NCI-H2171 (cell line): Measurements from ENCODE around the gene TOPORS.
"Not testable (repeated sequence)": the region's sequence is repeated elsewhere in the genome, so short reads cannot be mapped to it uniquely, and the experiment has no call there.

Experiments used
- DNase-seq: peaks from one replicate; lab custom pipeline; 2025; lab: John Stamatoyannopoulos, UW

TOPORS gene

DNA sequence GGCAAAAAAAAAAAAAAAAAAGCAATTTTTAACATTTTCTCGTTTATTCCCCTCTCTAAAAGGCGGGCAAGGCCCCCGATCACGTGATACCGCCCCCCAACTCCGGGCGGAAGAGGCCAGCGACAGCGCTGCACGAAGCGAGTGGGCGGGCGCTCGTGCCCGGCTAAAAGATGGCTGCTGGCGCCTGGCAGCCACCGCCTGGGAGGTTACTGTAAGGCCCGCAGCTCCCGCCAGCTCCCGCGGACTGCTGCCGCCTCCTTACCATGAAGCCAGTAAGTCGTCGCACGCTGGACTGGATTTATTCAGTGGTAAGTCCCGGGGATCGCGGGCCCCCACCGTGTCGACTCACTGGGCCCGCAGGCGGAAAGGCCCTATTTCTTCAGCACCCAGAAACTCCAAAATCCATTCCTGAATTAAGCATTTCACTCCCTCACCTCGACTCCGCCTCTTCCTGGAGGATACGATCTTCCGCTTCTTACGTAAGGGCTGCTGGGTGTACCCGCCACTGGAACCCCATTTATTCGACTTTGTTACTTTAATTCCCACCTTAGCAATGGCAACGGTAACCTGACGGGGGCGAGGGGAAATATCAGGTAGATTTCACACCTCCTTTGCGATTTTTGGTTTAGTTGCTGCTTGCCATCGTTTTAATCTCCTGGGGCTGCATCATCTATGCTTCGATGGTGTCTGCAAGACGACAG is at the start of gene TOPORS, which contains the start of gene SMIM27:
Gene TOPORS (minus strand): TSS at position 415 of the 701 bp plus-strand sequence. CDS start 150 bp downstream, at position 265.
Gene SMIM27 (plus strand): TSS at position 156 of the 701 bp plus-strand sequence. CDS start 108 bp downstream, at position 264.
- peak; percentile 73 for DNase-seq

DNA sequence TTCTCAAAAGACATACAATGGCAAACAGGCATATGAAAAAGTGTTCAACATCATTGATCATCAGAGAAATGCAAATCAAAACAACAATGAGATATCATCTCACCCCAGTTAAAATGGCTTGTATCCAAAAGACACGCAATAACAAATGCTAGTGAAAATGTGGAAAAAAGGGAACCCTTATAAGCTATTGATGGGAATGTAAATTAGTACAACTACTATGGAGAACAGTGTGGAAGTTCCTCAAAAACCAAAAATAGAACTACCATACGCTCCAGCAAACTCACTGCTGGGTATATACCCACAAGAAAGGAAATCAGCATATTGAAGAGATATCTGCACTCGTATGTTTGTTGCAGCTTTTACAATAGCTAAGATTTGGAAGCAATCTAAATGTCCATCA is 46.6 kb upstream of the TOPORS start:
- not testable (repeated sequence) for DNase-seq

DNA sequence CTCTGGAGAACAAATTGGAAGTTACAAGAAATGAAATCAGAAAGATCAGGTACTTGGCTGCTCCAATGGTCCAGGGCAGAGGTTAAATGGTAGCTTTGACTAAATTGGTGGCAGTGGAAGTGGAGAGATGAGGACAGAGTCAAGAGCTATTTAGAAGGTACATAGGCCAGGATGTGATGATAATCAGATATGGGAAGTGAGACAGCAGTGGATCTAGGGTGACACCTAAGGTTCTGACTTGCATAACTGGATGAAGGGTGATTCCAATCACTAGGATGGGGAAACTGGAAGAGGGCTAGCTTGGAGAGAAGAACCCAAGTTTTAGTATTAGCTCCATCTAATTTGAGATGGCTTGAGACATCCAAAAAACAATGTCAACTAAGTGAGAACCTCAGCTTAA is 44.5 kb upstream of the TOPORS start:
- DNase-seq: no peak

DNA sequence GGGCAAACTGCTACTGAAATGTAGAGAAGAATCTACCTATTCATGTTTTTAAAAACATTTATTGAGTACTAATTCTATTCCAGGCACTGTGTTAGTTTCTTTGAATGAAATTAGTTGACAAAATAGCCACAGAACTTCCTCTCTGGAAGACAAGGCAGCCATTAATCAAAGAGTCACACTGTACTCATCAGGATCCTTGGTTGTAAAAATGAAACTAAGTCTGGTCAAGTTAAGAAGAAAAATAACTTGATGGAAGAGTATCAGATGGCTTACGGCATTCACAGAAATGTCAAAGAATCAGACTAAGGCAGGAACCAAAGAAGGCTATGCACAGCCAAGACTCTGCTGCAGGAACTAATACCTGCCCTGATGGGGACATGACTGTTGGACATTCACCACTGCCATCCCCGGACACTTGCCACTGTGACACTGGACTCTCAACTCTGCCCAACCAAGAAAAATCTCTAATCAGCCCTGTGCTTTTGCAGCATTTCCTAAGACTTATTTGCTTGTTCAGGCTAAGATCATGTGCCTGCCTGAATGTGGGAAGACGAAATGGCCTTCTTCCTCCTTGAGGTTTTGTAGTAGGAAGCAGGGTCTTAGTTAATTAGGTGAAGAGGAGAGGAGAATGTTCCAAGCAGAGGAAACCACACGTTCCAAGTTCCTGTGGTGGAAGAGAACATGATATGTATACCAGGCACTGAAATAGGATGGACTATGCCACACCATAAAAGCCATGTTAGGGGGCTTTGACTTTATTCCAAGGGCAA is 43.9 kb upstream of the TOPORS start:
- DNase-seq: no peak

DNA sequence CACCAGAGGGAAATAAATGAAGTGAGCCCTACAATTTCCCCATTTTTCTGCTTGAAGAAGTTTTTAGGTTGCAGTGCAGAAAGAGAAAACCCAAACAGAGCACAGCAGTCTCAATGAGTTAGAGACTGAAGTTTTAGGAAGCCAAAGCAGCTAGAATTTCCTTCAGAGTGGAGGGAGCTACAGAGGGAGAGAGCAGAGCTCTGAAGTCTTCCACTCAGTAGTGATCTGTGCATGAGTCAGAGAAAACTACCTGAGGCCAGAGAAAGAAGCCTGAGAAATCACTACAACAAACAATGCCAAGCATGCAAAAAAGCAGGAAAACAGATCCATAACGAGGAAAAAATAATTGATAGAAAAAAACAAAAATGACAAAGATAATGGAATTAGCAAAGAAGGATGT is 38.5 kb upstream of the TOPORS start:
- DNase-seq: no peak

DNA sequence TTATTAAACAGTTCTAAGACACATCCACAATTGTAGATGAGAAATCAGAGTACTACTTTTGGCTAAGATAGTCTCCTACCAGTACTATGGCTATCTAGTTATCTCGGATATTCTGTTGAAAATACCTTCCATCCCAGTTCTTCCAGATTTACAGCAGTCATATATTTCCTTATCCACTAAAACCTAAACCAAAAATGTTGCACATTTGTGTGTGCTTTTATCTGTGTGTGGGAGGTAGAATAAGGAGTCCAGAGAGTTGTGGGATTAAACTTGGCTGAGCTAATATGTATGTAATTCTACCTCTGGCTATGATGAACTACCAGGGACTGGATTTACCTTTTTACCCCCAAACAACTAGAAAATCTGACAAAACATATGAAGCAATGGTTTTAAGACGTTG is 38.1 kb upstream of the TOPORS start:
- no peak for DNase-seq

DNA sequence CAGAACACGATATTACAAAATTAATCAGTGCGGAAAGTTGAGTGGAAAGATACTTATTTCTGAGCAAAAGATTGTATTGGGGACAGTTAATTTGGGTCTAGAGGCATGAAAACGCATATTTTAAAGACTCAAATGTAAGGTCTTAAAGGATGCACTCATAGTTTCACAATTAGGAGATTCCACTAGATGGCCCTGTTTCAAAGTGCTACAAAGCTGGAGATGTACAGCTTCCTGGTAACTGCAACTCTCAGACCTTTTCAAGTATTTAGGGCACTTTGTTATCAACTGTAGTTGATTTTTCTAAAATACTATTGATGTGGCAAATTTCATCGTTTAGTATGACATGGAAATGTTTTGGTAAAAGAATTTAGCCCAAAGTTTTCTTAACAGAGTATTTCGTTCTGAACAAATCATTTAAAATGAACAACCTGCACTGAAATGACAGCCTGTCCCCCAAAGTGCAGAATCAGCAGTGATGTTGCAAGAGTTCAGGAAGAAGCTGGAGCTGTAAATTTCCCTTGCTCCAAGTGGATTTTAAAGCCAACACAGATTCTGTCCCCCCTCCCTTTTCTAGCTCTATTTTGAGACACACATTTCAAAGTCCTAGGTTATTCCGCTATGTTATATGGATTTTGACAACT is 36.8 kb upstream of the TOPORS start:
- no peak for DNase-seq

DNA sequence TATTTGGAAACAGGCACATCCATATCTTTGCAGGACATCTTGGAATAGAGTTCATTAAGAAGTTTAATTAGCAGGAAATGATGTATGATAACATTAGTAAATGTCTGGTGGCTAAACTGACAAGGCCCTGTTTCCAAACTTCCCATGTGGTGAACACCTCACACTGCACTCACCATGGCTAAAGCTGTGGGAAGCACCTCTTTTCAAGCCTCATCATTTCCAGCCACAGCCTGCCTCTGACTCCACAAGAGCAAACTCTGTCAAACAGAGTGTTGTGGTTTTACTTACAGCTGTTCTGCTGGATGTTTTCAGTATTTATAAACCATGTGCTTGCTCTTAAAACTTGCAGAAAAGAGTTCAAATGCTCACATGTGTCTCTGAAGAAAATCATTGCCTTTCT is 35.5 kb upstream of the TOPORS start:
- no peak for DNase-seq

DNA sequence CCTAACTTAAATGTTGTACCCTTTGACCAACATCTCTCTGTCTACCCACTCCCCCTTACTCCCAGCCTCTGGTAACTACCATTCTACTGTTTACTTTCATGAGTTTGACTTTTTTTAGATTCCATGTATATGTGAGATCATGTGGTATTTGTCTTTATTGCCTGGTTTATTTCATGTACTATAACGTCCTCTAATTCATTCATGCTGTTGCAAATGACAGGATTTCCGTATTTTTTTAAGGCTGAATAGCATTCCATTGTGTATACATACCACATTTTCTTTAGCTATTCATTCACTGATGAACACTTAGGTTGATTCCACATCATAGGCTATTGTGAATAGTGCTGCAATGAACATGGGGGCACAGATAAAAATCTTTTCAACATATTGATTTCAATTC is 32.4 kb upstream of the TOPORS start:
- DNase-seq: no peak

DNA sequence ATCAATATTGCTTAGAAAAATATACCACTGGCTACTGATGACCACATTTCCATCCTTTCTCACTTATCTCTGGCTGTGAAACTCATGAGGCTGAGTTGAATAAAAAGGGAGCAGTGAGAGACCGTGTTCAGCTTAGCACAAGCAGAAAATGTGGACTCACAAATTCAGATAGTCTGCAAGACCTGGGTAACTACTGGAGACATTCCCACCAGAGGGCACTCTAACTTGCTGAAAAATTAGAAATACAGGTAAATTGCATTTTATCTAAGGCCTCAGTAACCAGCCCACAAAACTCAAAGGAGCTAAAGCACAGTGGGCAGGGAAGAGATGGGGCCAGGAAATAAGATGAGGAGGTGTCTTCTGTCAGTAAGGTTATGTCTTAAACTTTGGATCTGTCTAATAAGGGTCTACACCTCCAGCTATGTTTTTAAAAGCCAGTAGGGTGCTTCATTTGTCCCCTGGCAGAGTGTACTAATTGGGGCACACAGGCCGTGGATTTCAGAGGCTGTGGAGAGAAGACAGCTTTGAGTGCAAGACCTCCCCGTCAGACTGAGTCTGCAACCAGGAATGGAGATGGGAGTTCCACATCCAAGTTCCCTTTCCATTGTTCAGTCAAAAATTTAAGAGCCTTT is 29.2 kb upstream of the TOPORS start:
- DNase-seq: no peak

DNA sequence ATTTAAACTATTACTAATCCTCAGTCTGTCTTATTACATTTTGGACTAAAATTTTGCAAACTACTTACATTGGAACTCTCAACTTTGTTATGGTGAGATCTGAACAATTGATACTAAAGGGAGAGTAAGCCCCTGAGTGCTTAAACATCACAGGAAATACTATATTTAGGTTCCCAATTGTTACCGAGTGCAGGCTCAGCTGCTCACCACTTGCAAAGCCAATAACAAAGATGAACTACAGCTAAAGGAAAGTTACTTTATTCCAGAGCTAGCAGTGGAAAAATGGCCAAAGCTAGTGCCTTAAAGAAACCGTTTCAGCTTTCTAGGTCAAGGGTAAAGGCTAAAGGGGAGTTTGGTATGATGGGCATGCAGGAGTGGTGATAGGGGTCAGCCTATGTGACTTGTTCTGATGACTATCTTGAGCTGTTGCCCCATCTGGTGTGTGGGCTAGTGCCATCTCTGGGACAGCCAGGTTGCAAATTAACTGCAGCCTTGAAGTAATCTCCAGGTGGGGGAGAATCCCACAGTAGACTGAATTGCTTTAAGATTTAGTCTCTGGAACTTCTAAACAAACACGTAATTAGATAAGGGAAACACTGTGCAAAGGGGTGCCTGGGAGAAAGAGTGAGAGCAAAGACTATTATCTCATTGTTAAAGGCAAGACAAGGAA is 28.4 kb upstream of the TOPORS start:
- no peak for DNase-seq

DNA sequence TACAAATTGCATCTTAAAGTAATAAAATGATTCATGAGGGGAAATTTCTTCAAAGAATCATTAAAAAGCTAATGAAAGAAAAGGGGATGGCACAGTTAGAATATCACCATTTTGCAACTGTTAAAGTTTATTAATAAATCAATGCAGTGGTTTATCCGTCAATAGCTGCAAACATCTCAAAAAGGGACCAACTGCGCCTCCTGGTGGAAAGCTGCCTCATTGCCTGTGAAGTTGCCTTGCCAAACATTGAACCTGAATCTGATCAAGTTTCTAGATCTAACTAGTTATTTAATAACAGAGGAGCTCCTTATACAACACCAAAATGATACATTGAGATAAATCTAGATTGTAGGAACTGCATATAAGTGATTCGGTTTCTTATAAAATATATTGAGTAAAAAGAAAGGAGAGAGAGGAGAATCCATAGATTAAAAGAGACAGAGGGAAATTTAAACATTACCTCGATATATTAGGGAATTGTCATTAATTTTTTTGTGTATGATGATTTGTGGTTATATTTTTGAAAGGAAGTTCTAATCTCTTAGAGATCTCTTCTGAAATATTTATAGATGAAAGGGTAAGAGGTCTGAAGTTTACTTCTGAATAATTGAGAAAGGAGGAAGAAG is 27.4 kb upstream of the TOPORS start:
- no peak for DNase-seq

DNA sequence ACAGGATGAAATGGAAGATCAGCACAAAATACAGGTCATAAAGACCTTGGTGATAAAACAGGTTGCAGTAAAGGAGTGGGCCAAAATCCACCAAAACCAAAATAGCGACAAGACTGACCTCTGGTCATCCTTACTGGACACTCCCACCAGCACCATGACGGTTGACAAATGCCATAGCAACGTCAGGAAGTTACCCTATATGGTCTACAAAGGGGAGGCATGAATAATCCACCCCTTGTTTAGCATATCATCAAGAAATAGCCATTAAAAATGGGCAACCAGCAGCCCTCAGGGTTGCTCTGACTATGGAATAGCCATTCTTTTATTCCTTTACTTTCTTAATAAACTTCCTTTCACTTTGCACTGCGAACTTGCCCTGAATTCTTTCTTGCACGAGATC is 26.6 kb upstream of the TOPORS start:
- DNase-seq: no peak

DNA sequence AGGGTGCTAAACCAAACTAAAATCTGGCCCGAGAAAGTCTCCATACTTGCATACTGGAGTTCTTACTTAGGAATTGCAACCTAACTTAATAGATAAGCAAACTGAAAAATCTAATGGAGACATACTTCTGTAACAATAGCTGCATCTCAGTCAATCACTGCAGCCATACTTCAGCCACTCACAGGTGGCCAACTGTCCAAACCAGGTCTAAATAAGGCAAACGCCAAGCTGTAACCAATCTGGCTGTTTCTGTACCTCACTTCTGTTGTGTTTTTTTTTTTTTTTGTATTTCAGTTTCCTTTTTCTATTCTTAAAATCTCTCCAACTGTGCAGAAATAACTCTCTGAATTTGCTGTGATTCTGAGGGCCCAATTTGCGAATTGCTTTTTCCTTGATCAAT is 24.9 kb upstream of the TOPORS start:
- no peak for DNase-seq

DNA sequence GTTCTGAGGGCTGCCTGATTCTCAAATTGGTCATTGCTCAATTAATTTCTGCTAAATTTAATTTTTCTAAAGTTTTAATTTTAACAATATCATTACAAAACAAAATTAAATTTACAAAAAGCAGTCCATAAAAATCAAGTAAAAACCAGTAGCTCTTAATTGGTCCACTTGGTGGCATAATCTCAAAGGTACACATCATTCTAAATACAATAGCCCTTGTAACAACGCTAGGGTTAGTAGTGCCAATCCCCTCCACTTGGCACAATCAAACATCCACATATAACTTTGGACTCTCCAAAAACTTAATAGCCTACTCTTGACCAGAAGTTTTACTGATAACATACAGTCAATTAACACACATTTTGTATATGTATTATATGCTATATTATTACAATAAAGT is 22.5 kb upstream of the TOPORS start:
- no peak for DNase-seq

DNA sequence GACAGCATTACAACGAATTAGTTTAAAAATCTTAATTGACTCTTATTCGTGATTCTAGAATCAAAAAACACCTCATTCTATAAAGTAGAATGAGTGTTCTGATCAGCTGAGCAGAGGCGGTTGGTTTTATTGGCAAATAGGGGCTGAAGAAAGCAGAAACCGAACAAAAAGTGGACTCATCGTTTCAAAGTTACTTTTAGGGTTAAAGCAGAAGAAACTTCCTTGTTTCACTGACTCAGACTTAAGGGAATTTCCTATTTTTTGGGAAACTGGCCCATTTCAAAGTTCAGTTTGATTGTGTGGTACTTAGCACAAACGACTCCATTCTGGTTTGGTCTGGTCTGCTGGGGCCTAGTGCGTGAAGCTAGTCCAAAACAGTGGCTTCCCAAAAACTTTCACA is 21.4 kb upstream of the TOPORS start:
- no peak for DNase-seq

DNA sequence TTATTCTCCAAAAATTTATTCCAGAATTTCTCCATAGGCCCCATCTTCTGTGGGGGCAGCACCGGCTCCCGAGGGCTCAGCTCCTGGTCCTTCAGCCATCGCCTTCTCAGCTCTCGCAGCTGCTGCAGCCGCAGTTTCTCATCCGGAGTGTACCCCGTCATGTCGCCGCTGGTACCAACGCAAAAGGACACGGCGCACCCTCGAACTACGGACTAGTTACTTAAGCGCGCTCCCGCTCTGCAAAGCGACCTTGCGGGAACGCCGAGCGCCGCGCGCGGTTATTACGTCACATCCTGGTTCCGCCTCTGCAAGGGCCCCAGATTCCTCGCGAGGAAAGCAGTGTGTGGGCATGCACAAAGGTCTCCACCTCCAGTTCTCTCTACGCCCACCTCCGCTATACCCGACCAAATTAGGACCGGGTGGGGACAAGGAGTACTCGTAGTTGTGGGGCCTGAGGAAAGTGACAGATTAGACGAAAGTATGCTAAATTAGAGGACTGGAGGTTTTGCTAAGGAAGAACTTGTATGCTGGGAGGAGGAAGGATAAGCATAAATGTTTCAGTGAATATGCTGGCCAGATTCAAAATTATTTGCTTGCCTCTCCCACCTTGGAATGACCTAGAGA is 20.6 kb upstream of the TOPORS start, which contains the start of gene NDUFB6:
Gene NDUFB6 (minus strand): TSS at position 260 of the 624 bp plus-strand sequence. CDS start 99 bp downstream, at position 161.
- peak; percentile 81 for DNase-seq

DNA sequence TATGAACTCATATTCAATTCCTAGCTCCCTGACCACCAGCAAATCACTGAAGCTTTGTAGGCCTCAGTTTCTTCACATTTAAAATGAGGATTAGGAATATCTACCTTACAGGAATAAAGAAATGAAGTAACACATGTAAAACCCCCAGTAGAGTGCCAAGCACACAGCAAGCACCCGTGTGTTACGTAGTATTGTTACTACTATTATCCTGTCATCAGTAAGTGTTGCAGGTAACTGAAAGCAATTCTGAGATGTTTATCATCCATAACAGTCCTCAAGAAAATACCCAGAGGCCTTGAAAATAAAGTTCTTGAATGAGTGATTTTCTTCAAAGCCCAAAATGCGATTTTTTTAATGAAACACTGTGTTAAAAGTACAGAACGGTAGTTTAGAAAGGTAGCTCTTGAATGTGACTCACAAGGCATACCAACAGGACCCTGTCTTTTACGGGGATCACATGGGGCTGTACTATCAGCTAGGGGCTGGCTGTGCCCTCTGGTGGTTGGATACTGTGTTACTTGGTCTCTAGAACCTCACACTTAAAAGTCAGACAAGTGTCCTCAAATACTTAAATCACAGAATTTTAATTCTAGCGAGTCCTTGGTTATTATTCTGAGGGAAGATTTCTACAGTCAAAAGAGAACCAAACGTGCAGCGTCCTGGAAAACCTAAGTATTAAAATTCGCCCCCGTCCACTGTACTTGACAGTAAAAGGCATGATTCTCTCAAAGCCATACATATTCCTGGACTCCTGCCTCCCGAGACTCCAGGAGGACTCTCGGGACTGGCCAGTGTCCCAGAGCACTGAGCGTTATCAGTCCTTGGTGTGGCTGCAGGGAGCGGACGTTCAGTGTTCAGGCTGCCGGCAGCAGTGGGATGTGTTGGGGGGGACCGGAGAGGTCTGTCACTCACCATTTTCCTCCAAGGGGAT is 19.8 kb upstream of the TOPORS start:
- DNase-seq: no peak

DNA sequence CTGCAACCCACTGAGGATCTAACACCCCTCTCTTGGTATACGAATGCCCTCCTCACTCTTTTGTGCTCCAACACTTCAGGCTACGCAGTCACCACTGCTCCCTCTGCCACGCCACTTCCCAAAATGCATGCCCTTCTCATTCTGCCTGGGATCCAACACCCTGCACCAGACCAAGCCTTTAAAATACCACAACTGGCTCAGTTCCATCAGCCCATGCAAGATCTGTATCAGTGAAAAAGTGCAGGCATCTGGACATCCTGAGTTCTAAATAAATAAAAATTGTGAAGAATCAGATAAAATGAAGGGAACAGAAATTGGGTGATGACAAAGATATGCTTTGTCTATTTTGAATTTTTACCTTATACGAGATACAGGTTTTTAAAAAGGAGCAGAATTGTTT is 17.9 kb upstream of the TOPORS start:
- no peak for DNase-seq

DNA sequence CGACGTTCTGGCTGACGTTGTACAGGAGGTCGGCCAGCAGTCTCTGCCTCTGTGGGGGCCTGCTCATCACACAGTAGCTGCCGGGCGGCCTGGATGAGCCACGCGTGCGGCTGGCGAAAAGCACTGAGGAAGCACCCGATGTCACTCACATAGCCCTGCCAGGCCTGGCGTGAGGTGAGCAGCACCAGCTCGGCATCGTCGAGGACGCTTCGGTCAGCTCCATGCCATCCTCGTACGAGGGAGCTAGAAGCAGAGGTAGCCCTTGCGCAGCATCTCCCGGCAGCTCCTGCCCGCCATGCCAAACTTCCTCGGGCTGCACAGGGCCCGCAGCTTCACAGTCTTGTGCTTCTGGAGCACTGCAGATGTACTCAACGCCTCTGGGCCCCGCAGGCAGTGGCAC is 14.4 kb upstream of the TOPORS start:
- no peak for DNase-seq
